SK-N-SH (cell line): ENCODE measurements around the gene RGS14.

Experiments used
- ELF1 ChIP-seq: IDR thresholded peaks from 2 replicates; pipeline ENCODE4 v1.4.0; 2012
- EP300 ChIP-seq, 2 experiments: IDR thresholded peaks; 2 replicates each; pipeline versions ENCODE4 v1.4.0 to v1.6.1; 2012; ENCODE audit warnings: borderline replicate concordance in 1 of 2, low read depth in 1 of 2, low read length in 1 of 2
- FOXM1 ChIP-seq: IDR thresholded peaks from 2 replicates; pipeline ENCODE4 v1.4.0; 2012; ENCODE audit warnings: low read depth, mild to moderate bottlenecking
- JUND ChIP-seq: IDR thresholded peaks from 2 replicates; pipeline ENCODE4 v1.4.0; 2012
- RXRA ChIP-seq: IDR thresholded peaks from 2 replicates; pipeline ENCODE4 v1.4.0; 2012; ENCODE audit warnings: low read depth, mild to moderate bottlenecking, borderline replicate concordance
- TF ChIP-seq, protein P1 (sequence below): IDR thresholded peaks from 2 replicates; pipeline ENCODE4 v1.4.0; 2012; ENCODE audit warnings: low read depth
- TF ChIP-seq, protein P2 (sequence below): fragments of 200-600 bp; sonication (generic); IDR thresholded peaks from 2 replicates; pipeline ENCODE4 v1.6.1; 2017; ENCODE audit warnings: antibody characterized with exemption, mild to moderate bottlenecking, moderate library complexity
- TF ChIP-seq, protein P3 (sequence below): IDR thresholded peaks from 2 replicates; pipeline ENCODE4 v1.4.0; 2012; ENCODE audit warnings: low read depth, borderline replicate concordance

DNA sequence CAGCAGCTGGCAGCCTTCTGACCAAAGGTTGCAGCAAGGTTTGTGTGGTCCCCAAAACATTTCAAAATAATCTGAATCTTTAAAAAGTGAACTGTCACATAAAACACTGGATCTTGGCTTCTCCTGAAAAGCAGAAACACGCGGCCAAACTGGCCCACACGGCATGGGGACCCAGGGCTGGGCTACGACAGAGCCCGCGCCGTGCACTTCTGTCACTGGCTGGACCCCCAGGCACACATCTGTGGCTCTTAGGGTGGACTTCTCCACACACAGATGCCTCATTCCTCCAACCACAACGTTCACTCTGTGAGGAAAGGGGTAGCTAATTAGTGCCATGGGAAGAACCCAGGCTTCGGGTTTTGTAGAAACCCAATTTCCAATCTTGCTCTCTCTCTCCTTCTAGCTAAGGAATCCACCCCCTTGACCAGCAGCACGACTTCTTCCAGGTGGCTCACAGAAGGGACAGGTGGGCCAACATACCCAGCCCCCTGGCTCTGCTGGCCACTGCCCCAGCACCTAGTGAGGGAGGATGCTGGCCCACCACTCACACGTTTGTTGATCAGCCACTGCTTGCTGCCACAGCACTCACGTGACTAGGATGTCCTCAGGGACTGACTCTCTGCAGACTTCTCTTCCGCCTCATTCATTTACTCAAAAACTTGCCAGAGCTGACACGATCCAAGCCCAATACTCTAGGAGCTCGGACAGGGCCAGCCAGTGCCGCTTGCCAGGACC is 24.1 kb upstream of the RGS14 start:
- TF ChIP-seq, protein P1, sequence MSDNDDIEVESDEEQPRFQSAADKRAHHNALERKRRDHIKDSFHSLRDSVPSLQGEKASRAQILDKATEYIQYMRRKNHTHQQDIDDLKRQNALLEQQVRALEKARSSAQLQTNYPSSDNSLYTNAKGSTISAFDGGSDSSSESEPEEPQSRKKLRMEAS = no peak
- TF ChIP-seq, protein P2, sequence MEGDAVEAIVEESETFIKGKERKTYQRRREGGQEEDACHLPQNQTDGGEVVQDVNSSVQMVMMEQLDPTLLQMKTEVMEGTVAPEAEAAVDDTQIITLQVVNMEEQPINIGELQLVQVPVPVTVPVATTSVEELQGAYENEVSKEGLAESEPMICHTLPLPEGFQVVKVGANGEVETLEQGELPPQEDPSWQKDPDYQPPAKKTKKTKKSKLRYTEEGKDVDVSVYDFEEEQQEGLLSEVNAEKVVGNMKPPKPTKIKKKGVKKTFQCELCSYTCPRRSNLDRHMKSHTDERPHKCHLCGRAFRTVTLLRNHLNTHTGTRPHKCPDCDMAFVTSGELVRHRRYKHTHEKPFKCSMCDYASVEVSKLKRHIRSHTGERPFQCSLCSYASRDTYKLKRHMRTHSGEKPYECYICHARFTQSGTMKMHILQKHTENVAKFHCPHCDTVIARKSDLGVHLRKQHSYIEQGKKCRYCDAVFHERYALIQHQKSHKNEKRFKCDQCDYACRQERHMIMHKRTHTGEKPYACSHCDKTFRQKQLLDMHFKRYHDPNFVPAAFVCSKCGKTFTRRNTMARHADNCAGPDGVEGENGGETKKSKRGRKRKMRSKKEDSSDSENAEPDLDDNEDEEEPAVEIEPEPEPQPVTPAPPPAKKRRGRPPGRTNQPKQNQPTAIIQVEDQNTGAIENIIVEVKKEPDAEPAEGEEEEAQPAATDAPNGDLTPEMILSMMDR = no peak
- no peak for TF ChIP-seq EP300 (IDR thresholded peaks at IDR 0.05; ENCODE audit: borderline replicate concordance in 1 of 2, low read depth in 1 of 2, low read length in 1 of 2)
- no peak for TF ChIP-seq RXRA
- TF ChIP-seq ELF1 = no peak
- TF ChIP-seq JUND = no peak
- TF ChIP-seq FOXM1 = no peak
- TF ChIP-seq, protein P3, sequence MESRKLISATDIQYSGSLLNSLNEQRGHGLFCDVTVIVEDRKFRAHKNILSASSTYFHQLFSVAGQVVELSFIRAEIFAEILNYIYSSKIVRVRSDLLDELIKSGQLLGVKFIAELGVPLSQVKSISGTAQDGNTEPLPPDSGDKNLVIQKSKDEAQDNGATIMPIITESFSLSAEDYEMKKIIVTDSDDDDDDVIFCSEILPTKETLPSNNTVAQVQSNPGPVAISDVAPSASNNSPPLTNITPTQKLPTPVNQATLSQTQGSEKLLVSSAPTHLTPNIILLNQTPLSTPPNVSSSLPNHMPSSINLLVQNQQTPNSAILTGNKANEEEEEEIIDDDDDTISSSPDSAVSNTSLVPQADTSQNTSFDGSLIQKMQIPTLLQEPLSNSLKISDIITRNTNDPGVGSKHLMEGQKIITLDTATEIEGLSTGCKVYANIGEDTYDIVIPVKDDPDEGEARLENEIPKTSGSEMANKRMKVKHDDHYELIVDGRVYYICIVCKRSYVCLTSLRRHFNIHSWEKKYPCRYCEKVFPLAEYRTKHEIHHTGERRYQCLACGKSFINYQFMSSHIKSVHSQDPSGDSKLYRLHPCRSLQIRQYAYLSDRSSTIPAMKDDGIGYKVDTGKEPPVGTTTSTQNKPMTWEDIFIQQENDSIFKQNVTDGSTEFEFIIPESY = no peak
